ENCODE results near the gene LCE1C.

The LCE1C gene

GRCh38 chr1:152806576-152806975 is at the start of gene LCE1C:
Gene LCE1C (minus strand): TSS chr1:152806651. CDS start chr1:152805478, 1,173 bp downstream.
- no peak within 1 kb of the TSS for H3K27ac ChIP-seq (ENCODE audit: low read length)
- no peaks in the 10 kb centered on the region for H3K79me2 ChIP-seq (ENCODE audit: insufficient read depth, low read length)
- H3K4me3 ChIP-seq (ENCODE audit: low read depth in 1 of 2, low read length in 2 of 2), result no peak within 1 kb of the TSS
- no peaks in the 10 kb centered on the region for H3K9me3 ChIP-seq (ENCODE audit: insufficient read depth, low read length, severe bottlenecking)
- H3K4me2 ChIP-seq (ENCODE audit: insufficient read depth, low read length), result no peak within 1 kb of the TSS
- H3K4me1 ChIP-seq (ENCODE audit: insufficient read depth, low read length), result no peaks in the 10 kb centered on the region
- DNase-seq (no peak), ATAC-seq (ENCODE audit: insufficient read depth, low read depth) (no peak)
- no peak within 1 kb of the TSS for H2AFZ ChIP-seq (ENCODE audit: low read depth, low read length)
- TF ChIP-seq CTCF (IDR thresholded peaks at IDR 0.05; ENCODE audit: borderline replicate concordance, extremely low read depth, low read length, poor library complexity, severe bottlenecking), result no peak
- no peak for TF ChIP-seq EZH2 (IDR thresholded peaks at IDR 0.05; ENCODE audit: borderline replicate concordance, low read depth, low read length, severe bottlenecking)
- no peaks in the 10 kb centered on the region for H3K36me3 ChIP-seq (ENCODE audit: insufficient read depth, low read length)
- no peak within 1 kb of the TSS for H3K9ac ChIP-seq (ENCODE audit: low read depth, low read length)
- H4K20me1 ChIP-seq (ENCODE audit: insufficient read depth, low read length), result peaks cover 3% of the 10 kb centered on the region; the same call in 1 of the 2 replicates
- H3K27me3 ChIP-seq (ENCODE audit: insufficient read depth, low read length, poor library complexity), result peaks cover 6% of the 10 kb centered on the region

- no peaks in the 10 kb centered on the region for H4K20me1 ChIP-seq (ENCODE audit: insufficient read depth, low read length)
- no peaks in the 10 kb centered on the region for H3K36me3 ChIP-seq (ENCODE audit: insufficient read depth, low read length)
- DNase-seq (no peak), ATAC-seq (ENCODE audit: insufficient read depth, low read depth) (no peak)
- H3K9ac ChIP-seq (ENCODE audit: low read depth, low read length), result no peak overlapping the region
- no peak overlapping the region for H3K27ac ChIP-seq (ENCODE audit: low read length)
- TF ChIP-seq CTCF (IDR thresholded peaks at IDR 0.05; ENCODE audit: borderline replicate concordance, extremely low read depth, low read length, poor library complexity, severe bottlenecking), result no peak
- no peak for TF ChIP-seq EZH2 (IDR thresholded peaks at IDR 0.05; ENCODE audit: borderline replicate concordance, low read depth, low read length, severe bottlenecking)
- no peaks in the 10 kb centered on the region for H3K79me2 ChIP-seq (ENCODE audit: insufficient read depth, low read length)
- no peak overlapping the region for H2AFZ ChIP-seq (ENCODE audit: low read depth, low read length)
- no peaks in the 10 kb centered on the region for H3K4me1 ChIP-seq (ENCODE audit: insufficient read depth, low read length)
- H3K4me3 ChIP-seq (ENCODE audit: low read depth in 1 of 2, low read length in 2 of 2), result no peak overlapping the region
- no peaks in the 10 kb centered on the region for H3K9me3 ChIP-seq (ENCODE audit: insufficient read depth, low read length, severe bottlenecking)
- peaks cover 12% of the 10 kb centered on the region for H3K27me3 ChIP-seq (ENCODE audit: insufficient read depth, low read length, poor library complexity)
- H3K4me2 ChIP-seq (ENCODE audit: insufficient read depth, low read length), result no peak overlapping the region
These were observed 49.2 kb upstream of the LCE1C start for GRCh38 chr1:152855661-152856060.

- H3K79me2 ChIP-seq (ENCODE audit: insufficient read depth, low read length), result no peaks in the 10 kb centered on the region
- H3K27ac ChIP-seq (ENCODE audit: low read length), result no peak within 1 kb of the TSS
- no peak for ATAC-seq (ENCODE audit: insufficient read depth, low read depth)
- no peaks in the 10 kb centered on the region for H4K20me1 ChIP-seq (ENCODE audit: insufficient read depth, low read length)
- no peaks in the 10 kb centered on the region for H3K9me3 ChIP-seq (ENCODE audit: insufficient read depth, low read length, severe bottlenecking)
- H2AFZ ChIP-seq (ENCODE audit: low read depth, low read length), result no peak within 1 kb of the TSS
- H3K4me3 ChIP-seq (ENCODE audit: low read depth in 1 of 2, low read length in 2 of 2), result no peak within 1 kb of the TSS
- H3K4me2 ChIP-seq (ENCODE audit: insufficient read depth, low read length), result no peak within 1 kb of the TSS
- no peaks in the 10 kb centered on the region for H3K36me3 ChIP-seq (ENCODE audit: insufficient read depth, low read length)
- peaks cover 10% of the 10 kb centered on the region for H3K27me3 ChIP-seq (ENCODE audit: insufficient read depth, low read length, poor library complexity)
- no peak for DNase-seq
- no peaks in the 10 kb centered on the region for H3K4me1 ChIP-seq (ENCODE audit: insufficient read depth, low read length)
- TF ChIP-seq CTCF (IDR thresholded peaks at IDR 0.05; ENCODE audit: borderline replicate concordance, extremely low read depth, low read length, poor library complexity, severe bottlenecking) (no peak), EZH2 (IDR thresholded peaks at IDR 0.05; ENCODE audit: borderline replicate concordance, low read depth, low read length, severe bottlenecking) (no peak)
- H3K9ac ChIP-seq (ENCODE audit: low read depth, low read length), result no peak within 1 kb of the TSS
These were observed 36.1 kb upstream of the LCE1C start, which contains the start of gene LCE6A for GRCh38 chr1:152842556-152842955. Gene LCE6A (plus strand): TSS chr1:152842856. CDS start chr1:152843521, 665 bp downstream.

GRCh38 chr1:152836870-152837269 is 30.4 kb upstream of the LCE1C start:
- no peak for ATAC-seq (ENCODE audit: insufficient read depth, low read depth)
- H3K27me3 ChIP-seq (ENCODE audit: insufficient read depth, low read length, poor library complexity), result no peaks in the 10 kb centered on the region
- no peak overlapping the region for H3K4me3 ChIP-seq (ENCODE audit: low read depth in 1 of 2, low read length in 2 of 2)
- H3K4me1 ChIP-seq (ENCODE audit: insufficient read depth, low read length), result no peaks in the 10 kb centered on the region
- H2AFZ ChIP-seq (ENCODE audit: low read depth, low read length), result no peak overlapping the region
- no peaks in the 10 kb centered on the region for H3K79me2 ChIP-seq (ENCODE audit: insufficient read depth, low read length)
- no peaks in the 10 kb centered on the region for H4K20me1 ChIP-seq (ENCODE audit: insufficient read depth, low read length)
- H3K36me3 ChIP-seq (ENCODE audit: insufficient read depth, low read length), result no peaks in the 10 kb centered on the region
- H3K9ac ChIP-seq (ENCODE audit: low read depth, low read length), result no peak overlapping the region
- H3K9me3 ChIP-seq (ENCODE audit: insufficient read depth, low read length, severe bottlenecking), result no peaks in the 10 kb centered on the region
- H3K27ac ChIP-seq (ENCODE audit: low read length), result no peak overlapping the region
- DNase-seq, result no peak
- H3K4me2 ChIP-seq (ENCODE audit: insufficient read depth, low read length), result no peak overlapping the region
- TF ChIP-seq CTCF (IDR thresholded peaks at IDR 0.05; ENCODE audit: borderline replicate concordance, extremely low read depth, low read length, poor library complexity, severe bottlenecking), result no peak
- no peak for TF ChIP-seq EZH2 (IDR thresholded peaks at IDR 0.05; ENCODE audit: borderline replicate concordance, low read depth, low read length, severe bottlenecking)
